Tibial artery (tissue), 4 donors: ENCODE measurements around the gene SLC25A39.

Source experiments
- DNase-seq, 2 donors: peaks; one replicate each; pipeline ENCODE4 v3.0.0-alpha.2; 2019
- H3K27ac ChIP-seq, 2 donors: fragments of 200-600 bp; sonication (generic) in 1 of 2; 1 replicate in 1 of 2; 2 replicates in 1 of 2; pipeline ENCODE4 v1.5.1; 2018 to 2019; ENCODE audit warnings: mild to moderate bottlenecking in 1 of 2
- H3K27me3 ChIP-seq, 2 donors: fragments of 200-600 bp; sonication (generic) in 1 of 2; one replicate each; pipeline versions ENCODE4 v1.5.1 to v1.6.0; 2016 to 2019
- H3K36me3 ChIP-seq, 3 donors: fragments of 200-600 bp; sonication (generic) in 2 of 3; one replicate each; pipeline ENCODE4 v1.5.1; 2016 to 2019; ENCODE audit warnings: mild to moderate bottlenecking in 2 of 3
- H3K4me1 ChIP-seq, 4 donors: fragments of 200-600 bp; sonication (generic) in 2 of 4; 1 replicate in 3 of 4; 2 replicates in 1 of 4; pipeline ENCODE4 v1.5.1; 2016 to 2019
- H3K4me3 ChIP-seq, 2 donors: fragments of 200-600 bp; sonication (generic) in 1 of 2; 1 replicate in 1 of 2; 2 replicates in 1 of 2; pipeline ENCODE4 v1.5.1; 2018 to 2019; ENCODE audit warnings: mild to moderate bottlenecking in 2 of 2
- H3K9me3 ChIP-seq, 3 donors: fragments of 200-600 bp; sonication (generic) in 1 of 3; one replicate each; pipeline ENCODE4 v1.5.1; 2016 to 2019
- intact Hi-C: fragments of 100-400 bp; cut with DNase I; formaldehyde crosslinking; loops from one replicate; pipeline ENCODE4 v1.15.0; 2023; ENCODE audit warnings: low total_unique reads
- TF ChIP-seq, protein P1 (sequence below), 2 experiments: fragments of 200-600 bp in 1 of 2; fragments of 450-650 bp in 1 of 2; IDR thresholded peaks; one replicate each; pipeline ENCODE4 v1.5.1; 2017 to 2019; ENCODE audit warnings: antibody characterized with exemption in 2 of 2, mild to moderate bottlenecking in 1 of 2, moderate library complexity in 1 of 2

Gene SLC25A39

DNA sequence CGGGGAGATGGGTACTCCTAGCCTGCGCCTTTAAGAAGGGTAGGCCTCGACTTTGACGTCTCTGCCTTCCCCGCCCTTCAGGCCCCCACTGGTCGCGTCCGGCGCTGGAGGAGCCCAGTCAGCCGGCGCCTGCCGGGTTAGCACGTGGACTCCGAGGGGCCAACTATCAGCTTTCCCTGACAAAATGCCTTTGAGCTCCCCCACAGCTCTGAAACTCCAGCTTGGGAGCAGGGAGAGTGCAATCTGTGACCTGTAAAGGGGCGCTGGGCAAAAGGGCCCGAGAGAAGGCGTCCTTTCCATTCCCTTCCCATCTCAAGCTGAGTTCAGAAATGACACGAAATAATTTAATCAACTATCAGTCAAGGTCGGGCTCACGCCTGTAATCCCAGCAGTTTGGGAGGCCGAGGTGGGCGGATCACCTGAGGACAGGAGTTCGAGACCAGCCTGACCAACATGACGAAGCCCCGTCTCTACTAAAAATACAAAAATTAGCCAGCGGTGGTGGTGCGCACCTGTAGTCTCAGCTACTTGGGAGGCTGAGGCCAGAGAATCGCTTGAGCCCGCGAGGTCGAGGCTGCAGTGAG is 2.3 kb upstream of the SLC25A39 start:
- DNase-seq: peak; percentile 96 to 99
- TF ChIP-seq, protein P1, sequence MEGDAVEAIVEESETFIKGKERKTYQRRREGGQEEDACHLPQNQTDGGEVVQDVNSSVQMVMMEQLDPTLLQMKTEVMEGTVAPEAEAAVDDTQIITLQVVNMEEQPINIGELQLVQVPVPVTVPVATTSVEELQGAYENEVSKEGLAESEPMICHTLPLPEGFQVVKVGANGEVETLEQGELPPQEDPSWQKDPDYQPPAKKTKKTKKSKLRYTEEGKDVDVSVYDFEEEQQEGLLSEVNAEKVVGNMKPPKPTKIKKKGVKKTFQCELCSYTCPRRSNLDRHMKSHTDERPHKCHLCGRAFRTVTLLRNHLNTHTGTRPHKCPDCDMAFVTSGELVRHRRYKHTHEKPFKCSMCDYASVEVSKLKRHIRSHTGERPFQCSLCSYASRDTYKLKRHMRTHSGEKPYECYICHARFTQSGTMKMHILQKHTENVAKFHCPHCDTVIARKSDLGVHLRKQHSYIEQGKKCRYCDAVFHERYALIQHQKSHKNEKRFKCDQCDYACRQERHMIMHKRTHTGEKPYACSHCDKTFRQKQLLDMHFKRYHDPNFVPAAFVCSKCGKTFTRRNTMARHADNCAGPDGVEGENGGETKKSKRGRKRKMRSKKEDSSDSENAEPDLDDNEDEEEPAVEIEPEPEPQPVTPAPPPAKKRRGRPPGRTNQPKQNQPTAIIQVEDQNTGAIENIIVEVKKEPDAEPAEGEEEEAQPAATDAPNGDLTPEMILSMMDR (IDR thresholded peaks at IDR 0.05): peak in 1 of 2 experiments; percentile 25
- Histone ChIP-seq H3K4me3 (peak overlapping the region; percentile 78 to 98), H3K4me1 (peaks cover 0 to 34% (median 24%) of the 10 kb centered on the region in 4 donors), H3K27ac (peak overlapping the region; percentile 89 to 90), H3K27me3 (no peaks in the 10 kb centered on the region), H3K9me3 (no peaks in the 10 kb centered on the region), H3K36me3 (peaks cover 5 to 9% (median 7%) of the 10 kb centered on the region in 3 donors)
- intact Hi-C loops: no loop called here

- peaks cover 0 to 31% (median 24%) of the 10 kb centered on the region in 4 donors for H3K4me1 ChIP-seq
- intact Hi-C loops: loop anchor here (2.0 kb wide), 1 partner anchor 105 kb away; the partner anchor contains the start of gene UBTF
- DNase-seq: no peak
- TF ChIP-seq, protein P1 (IDR thresholded peaks at IDR 0.05): no peak
- no peaks in the 10 kb centered on the region for H3K9me3 ChIP-seq
- H3K27ac ChIP-seq: peak overlapping the region; percentile 89 to 90
- H3K36me3 ChIP-seq: peaks cover 25 to 37% (median 35%) of the 10 kb centered on the region in 3 donors
- no peaks in the 10 kb centered on the region for H3K27me3 ChIP-seq
- H3K4me3 ChIP-seq: peak overlapping the region; percentile 78 to 98
These were observed 492 bp downstream of the SLC25A39 start for GRCh38 chr17:44324092-44324570.

- Histone ChIP-seq H3K36me3 (peaks cover 25 to 38% (median 36%) of the 10 kb centered on the region in 3 donors), H3K9me3 (no peaks in the 10 kb centered on the region), H3K27ac (peak overlapping the region in 1 of 2 donors; percentile 90), H3K4me1 (peaks cover 0 to 31% (median 24%) of the 10 kb centered on the region in 4 donors), H3K4me3 (peak overlapping the region; percentile 78 to 98), H3K27me3 (peaks cover 0 to 1% of the 10 kb centered on the region in 2 donors)
- intact Hi-C loops: loop anchor here (2.0 kb wide), 1 partner anchor 105 kb away; the partner anchor contains the start of gene UBTF
- DNase-seq: no peak
- TF ChIP-seq, protein P1 (IDR thresholded peaks at IDR 0.05): no peak
These were observed 1.1 kb downstream of the SLC25A39 start for GRCh38 chr17:44323359-44324091.

- TF ChIP-seq, protein P1 (IDR thresholded peaks at IDR 0.05): no peak
- H3K36me3 ChIP-seq: peaks cover 25 to 38% (median 36%) of the 10 kb centered on the region in 3 donors
- peaks cover 0 to 13% of the 10 kb centered on the region in 2 donors for H3K27me3 ChIP-seq
- no peak for DNase-seq
- H3K4me3 ChIP-seq: no peak overlapping the region
- H3K4me1 ChIP-seq: peaks cover 0 to 31% (median 24%) of the 10 kb centered on the region in 4 donors
- no peak overlapping the region for H3K27ac ChIP-seq
- H3K9me3 ChIP-seq: no peaks in the 10 kb centered on the region
- intact Hi-C loops: no loop called here
These were observed 2.3 kb downstream of the SLC25A39 start for GRCh38 chr17:44322236-44322895.

DNA sequence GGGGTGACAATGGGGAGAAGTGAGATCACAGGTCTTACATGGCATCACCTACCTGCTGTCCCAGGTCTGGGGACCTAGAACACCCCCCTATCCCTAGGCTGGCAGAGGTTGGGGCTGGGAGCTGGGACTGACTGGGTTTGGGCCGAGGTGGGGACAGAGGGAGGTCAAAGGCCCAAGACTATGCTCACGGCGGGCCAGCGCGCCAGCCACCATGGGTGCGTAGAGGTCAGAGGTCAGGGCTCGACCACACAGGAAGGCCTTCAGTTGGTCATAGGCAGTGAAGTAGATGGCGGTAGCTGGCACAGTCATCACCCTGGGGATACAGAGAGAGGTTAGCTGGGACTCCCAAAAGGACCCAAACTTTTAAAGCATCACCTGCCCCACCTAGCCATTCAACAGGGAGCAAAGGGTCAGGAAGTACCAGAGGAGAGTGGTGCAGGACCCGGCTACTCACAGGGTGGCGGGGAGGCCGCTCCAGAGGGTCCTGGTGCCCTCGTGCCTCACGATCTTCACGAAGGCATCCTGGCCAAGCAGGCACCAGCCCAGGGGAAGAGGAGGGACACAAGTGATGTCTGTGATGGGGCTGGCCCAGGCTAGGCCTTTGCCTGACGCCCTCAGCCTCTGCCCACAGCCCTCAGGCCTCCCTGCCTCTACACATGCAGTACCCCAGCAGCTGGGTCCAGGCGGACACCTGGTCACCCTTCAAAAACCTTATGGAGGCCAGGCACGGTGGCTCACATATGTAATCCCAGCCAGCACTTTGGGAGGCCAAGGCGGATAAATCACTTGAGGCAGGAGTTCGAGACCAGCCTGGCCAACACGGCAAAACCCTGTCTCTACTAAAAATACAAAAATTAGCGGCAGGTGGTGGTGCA is 3.1 kb downstream of the SLC25A39 start:
- peaks cover 0 to 27% (median 22%) of the 10 kb centered on the region in 4 donors for H3K4me1 ChIP-seq
- TF ChIP-seq, protein P1 (IDR thresholded peaks at IDR 0.05): no peak
- no peak overlapping the region for H3K4me3 ChIP-seq
- H3K9me3 ChIP-seq: no peaks in the 10 kb centered on the region
- H3K27ac ChIP-seq: no peak overlapping the region
- H3K36me3 ChIP-seq: peaks cover 25 to 38% (median 36%) of the 10 kb centered on the region in 3 donors
- intact Hi-C loops: no loop called here
- no peak for DNase-seq
- peaks cover 0 to 20% of the 10 kb centered on the region in 2 donors for H3K27me3 ChIP-seq
